ENCODE measurements around the gene TPSAB1. TPM values are rescaled to one million over a fixed set of nuclear protein-coding genes. Genes with fewer than 3 reads are reported as not detected.

The TPSAB1 gene
- total and polyA plus RNA-seq, 4 donors = 10.1 to 129 (median 89.3) TPM; not detected in 1

DNA sequence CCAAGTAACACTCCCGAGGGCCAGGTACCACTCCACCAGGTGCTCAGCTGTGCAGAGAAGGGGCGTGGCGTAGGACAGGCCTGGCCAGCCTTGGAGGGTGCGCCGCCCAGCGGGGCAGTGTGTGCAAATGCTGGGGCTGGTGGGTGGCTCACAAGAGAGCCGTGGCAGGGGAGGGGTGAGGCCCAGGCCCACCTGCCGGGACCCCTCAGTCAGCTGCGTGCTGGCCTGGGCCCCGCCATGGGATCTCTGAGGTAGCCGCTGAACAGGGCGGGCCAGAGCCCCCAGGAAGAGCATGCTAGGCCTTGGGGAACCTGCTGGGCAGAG lies 24.2 kb upstream of the TPSAB1 start:
- H3K36me3 ChIP-seq (ENCODE audit: control insufficient read depth in 4 of 4, insufficient read depth in 4 of 4, low read length in 4 of 4) = peaks cover 0 to 1% (median 0%) of the 10 kb centered on the region in 4 donors
- no peaks in the 10 kb centered on the region for H3K9me3 ChIP-seq (ENCODE audit: control insufficient read depth in 4 of 4, insufficient read depth in 3 of 4, low read length in 3 of 4)
- no peak overlapping the region for H3K9ac ChIP-seq (ENCODE audit: insufficient read depth in 1 of 2, low read length in 2 of 2)
- no peak overlapping the region for H3K27ac ChIP-seq (ENCODE audit: low read depth in 1 of 2, low read length in 1 of 2)
- H3K4me1 ChIP-seq (ENCODE audit: control insufficient read depth in 5 of 5, insufficient read depth in 5 of 5, low read length in 5 of 5) = no peaks in the 10 kb centered on the region
- TF ChIP-seq, protein P1, sequence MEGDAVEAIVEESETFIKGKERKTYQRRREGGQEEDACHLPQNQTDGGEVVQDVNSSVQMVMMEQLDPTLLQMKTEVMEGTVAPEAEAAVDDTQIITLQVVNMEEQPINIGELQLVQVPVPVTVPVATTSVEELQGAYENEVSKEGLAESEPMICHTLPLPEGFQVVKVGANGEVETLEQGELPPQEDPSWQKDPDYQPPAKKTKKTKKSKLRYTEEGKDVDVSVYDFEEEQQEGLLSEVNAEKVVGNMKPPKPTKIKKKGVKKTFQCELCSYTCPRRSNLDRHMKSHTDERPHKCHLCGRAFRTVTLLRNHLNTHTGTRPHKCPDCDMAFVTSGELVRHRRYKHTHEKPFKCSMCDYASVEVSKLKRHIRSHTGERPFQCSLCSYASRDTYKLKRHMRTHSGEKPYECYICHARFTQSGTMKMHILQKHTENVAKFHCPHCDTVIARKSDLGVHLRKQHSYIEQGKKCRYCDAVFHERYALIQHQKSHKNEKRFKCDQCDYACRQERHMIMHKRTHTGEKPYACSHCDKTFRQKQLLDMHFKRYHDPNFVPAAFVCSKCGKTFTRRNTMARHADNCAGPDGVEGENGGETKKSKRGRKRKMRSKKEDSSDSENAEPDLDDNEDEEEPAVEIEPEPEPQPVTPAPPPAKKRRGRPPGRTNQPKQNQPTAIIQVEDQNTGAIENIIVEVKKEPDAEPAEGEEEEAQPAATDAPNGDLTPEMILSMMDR (IDR thresholded peaks at IDR 0.05; ENCODE audit: control extremely low read depth, extremely low read depth) = no peak
- H3K27me3 ChIP-seq (ENCODE audit: control insufficient read depth in 3 of 3, insufficient read depth in 3 of 3, low read length in 2 of 3) = no peaks in the 10 kb centered on the region
- DNase-seq (no peak), ATAC-seq (ENCODE audit: insufficient read depth, low FRiP score) (no peak)
- no peak overlapping the region for H3K4me3 ChIP-seq
- WGBS, 2 donors = 73 to 84% methylated on average over 12 of the region's 12 CpGs

DNA sequence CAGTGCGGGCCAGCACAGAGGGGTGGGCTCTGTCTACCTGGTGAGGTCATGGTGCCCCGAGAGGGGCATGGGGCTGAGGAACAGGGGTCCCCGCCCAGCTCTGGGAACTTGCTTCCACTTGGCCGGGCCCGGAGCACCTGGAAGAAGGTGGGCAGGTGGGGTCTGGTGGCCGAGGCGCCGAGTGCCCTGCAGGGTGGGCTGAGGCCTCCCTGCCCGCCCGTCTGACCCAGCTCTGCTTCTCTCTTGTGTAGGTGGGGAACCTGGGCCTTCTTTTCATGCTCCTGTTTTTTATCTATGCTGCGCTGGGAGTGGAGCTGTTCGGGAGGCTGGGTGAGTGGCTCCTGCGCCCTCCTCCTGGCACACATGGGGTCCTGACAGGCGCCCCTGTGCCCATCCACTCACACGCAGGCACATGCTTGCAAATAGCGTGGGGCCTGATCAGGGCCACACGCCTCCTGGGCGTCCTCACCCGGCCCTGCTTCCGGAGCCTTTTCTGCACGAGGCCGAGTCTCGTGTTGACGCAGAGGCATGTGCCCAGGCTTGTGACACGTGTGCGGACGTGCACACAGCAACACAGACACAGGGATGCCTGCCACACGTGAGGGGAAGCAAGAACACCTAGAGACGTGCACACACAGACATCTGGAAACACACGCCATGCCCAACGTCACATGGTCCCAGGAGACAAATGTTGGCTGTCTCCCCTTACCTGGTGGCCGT lies 23.7 kb upstream of the TPSAB1 start:
- no peaks in the 10 kb centered on the region for H3K27me3 ChIP-seq (ENCODE audit: control insufficient read depth in 3 of 3, insufficient read depth in 3 of 3, low read length in 2 of 3)

DNA sequence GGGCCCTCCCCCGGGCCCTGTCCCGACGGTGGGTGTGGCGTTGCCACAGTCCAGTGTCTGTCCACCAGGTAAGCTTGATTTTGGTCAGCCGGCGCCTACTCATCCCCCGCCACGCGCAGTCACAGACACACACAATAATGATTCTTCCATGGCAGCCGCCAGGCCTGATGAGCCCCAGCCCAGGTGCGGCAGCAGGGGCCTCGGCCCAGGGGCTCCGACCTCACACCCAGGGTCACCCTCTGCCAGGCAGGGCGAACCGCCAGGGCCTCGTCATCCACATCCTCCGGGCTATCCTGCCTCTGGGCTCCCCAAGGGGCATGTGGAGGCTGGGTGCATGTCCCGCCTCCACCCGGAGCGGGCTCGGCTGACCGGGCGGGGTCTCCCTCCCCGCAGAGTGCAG lies 23.0 kb upstream of the TPSAB1 start:
- H3K9me3 ChIP-seq (ENCODE audit: control insufficient read depth in 4 of 4, insufficient read depth in 3 of 4, low read length in 3 of 4) = no peaks in the 10 kb centered on the region
- TF ChIP-seq, protein P1 (IDR thresholded peaks at IDR 0.05; ENCODE audit: control extremely low read depth, extremely low read depth) = no peak
- H3K4me3 ChIP-seq = no peak overlapping the region
- H3K4me1 ChIP-seq (ENCODE audit: control insufficient read depth in 5 of 5, insufficient read depth in 5 of 5, low read length in 5 of 5) = no peaks in the 10 kb centered on the region
- H3K27ac ChIP-seq (ENCODE audit: low read depth in 1 of 2, low read length in 1 of 2) = no peak overlapping the region
- WGBS, 2 donors = 87 to 92% methylated on average over 24 of the region's 24 CpGs
- no peaks in the 10 kb centered on the region for H3K27me3 ChIP-seq (ENCODE audit: control insufficient read depth in 3 of 3, insufficient read depth in 3 of 3, low read length in 2 of 3)
- no peak overlapping the region for H3K9ac ChIP-seq (ENCODE audit: insufficient read depth in 1 of 2, low read length in 2 of 2)
- no peak for ATAC-seq (ENCODE audit: insufficient read depth, low FRiP score)
- no peak for DNase-seq
- H3K36me3 ChIP-seq (ENCODE audit: control insufficient read depth in 4 of 4, insufficient read depth in 4 of 4, low read length in 4 of 4) = peaks cover 0 to 1% (median 0%) of the 10 kb centered on the region in 4 donors

More for the DNA sequence above, 23.7 kb upstream of the TPSAB1 start:
- DNase-seq (no peak), ATAC-seq (ENCODE audit: insufficient read depth, low FRiP score) (no peak)
- TF ChIP-seq, protein P1 (IDR thresholded peaks at IDR 0.05; ENCODE audit: control extremely low read depth, extremely low read depth) = no peak
- 86 to 91% methylated on average over 32 of the region's 32 CpGs for WGBS, 2 donors
- H3K9me3 ChIP-seq (ENCODE audit: control insufficient read depth in 4 of 4, insufficient read depth in 3 of 4, low read length in 3 of 4) = no peaks in the 10 kb centered on the region
- H3K36me3 ChIP-seq (ENCODE audit: control insufficient read depth in 4 of 4, insufficient read depth in 4 of 4, low read length in 4 of 4) = peaks cover 0 to 1% (median 0%) of the 10 kb centered on the region in 4 donors
- H3K4me1 ChIP-seq (ENCODE audit: control insufficient read depth in 5 of 5, insufficient read depth in 5 of 5, low read length in 5 of 5) = no peaks in the 10 kb centered on the region
- no peak overlapping the region for H3K4me3 ChIP-seq
- no peak overlapping the region for H3K9ac ChIP-seq (ENCODE audit: insufficient read depth in 1 of 2, low read length in 2 of 2)
- no peak overlapping the region for H3K27ac ChIP-seq (ENCODE audit: low read depth in 1 of 2, low read length in 1 of 2)
